Duodenal mucosa (tissue), 2 donors: ENCODE results near the gene MYH13.

ENCODE experiments used
- H3K27ac ChIP-seq: one replicate; pipeline ENCODE4 v1.7.0; 2013; ENCODE audit warnings: low read depth, low read length
- H3K27me3 ChIP-seq, 2 donors: one replicate each; pipeline ENCODE4 v1.7.0; 2013; ENCODE audit warnings: low read length in 2 of 2, control low read depth in 1 of 2; ENCODE audit not compliant: insufficient read depth in 2 of 2, control insufficient read depth in 1 of 2
- H3K36me3 ChIP-seq, 2 donors: one replicate each; pipeline ENCODE4 v1.7.0; 2013; ENCODE audit warnings: low read length in 2 of 2, control low read depth in 1 of 2; ENCODE audit not compliant: insufficient read depth in 2 of 2, control insufficient read depth in 1 of 2
- H3K4me1 ChIP-seq, 2 donors: one replicate each; pipeline ENCODE4 v1.7.0; 2013; ENCODE audit warnings: low read length in 2 of 2, control low read depth in 1 of 2; ENCODE audit not compliant: insufficient read depth in 2 of 2, control insufficient read depth in 1 of 2
- H3K4me3 ChIP-seq, 2 donors: one replicate each; pipeline ENCODE4 v1.7.0; 2013; ENCODE audit warnings: low read length in 2 of 2, low read depth in 1 of 2
- H3K9ac ChIP-seq, 2 donors: one replicate each; pipeline ENCODE4 v1.7.0; 2013; ENCODE audit warnings: low read length in 2 of 2, low read depth in 1 of 2
- H3K9me3 ChIP-seq, 2 donors: one replicate each; pipeline ENCODE4 v1.7.0; 2013; ENCODE audit warnings: low read length in 2 of 2, control low read depth in 1 of 2; ENCODE audit not compliant: control insufficient read depth in 1 of 2

MYH13 gene

DNA sequence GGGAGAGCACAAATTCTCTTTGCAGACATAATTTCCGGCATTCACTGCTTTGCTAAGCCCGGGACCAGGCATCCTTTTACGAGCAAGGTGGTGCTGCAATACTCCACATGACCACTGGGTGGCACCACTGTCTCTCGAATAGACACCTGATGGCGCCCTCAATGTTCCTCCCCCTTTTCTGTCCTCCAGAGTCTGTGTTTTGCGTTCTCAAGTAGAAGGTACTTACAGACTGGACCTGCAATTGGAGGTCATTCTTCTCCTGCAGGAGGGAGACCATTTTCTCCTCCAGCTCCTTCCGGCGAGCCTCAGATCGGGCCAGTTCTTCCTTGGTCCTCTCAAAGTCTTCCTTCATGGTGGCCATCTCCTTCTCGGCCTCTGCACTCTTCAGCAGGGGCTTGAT is 45.2 kb downstream of the MYH13 start:
- no peaks in the 10 kb centered on the region for H3K36me3 ChIP-seq

DNA sequence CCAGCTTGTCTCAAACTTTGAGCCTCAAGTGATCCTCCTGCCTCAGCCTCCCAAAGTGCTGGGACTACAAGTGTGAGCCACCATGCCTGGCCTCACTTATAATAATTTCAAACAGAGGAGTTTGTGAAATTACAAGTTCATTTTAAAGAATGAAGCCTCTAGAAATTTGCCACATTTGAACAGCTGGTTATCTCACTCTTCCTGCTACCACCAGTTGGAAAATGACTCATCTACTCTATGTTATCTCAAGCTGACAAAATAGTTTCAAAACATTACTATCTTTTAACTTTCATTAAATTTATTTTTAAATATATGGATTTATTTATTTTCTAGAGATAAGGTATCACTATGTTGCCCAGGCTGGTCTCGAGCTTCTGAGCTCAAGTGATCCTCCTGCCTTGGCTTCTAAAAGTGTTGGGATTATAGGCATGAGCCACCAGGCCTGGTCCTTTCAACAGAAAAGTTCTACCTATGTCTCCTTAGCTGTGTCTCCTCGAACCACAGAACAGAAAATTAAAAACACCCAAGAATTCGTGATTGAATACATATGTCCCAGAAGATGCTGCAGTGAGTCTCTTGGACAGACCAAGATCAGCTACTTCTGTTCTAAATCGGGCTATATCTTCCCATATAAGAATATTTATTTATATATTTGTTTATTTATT is 47.6 kb downstream of the MYH13 start:
- H3K4me1 ChIP-seq, result no peaks in the 10 kb centered on the region

More for the DNA sequence above, 45.2 kb downstream of the MYH13 start:
- Histone ChIP-seq H3K9ac (no peak overlapping the region), H3K27me3 (no peaks in the 10 kb centered on the region), H3K4me1 (no peaks in the 10 kb centered on the region), H3K9me3 (no peaks in the 10 kb centered on the region), H3K4me3 (no peak overlapping the region), H3K27ac (no peak overlapping the region)

DNA sequence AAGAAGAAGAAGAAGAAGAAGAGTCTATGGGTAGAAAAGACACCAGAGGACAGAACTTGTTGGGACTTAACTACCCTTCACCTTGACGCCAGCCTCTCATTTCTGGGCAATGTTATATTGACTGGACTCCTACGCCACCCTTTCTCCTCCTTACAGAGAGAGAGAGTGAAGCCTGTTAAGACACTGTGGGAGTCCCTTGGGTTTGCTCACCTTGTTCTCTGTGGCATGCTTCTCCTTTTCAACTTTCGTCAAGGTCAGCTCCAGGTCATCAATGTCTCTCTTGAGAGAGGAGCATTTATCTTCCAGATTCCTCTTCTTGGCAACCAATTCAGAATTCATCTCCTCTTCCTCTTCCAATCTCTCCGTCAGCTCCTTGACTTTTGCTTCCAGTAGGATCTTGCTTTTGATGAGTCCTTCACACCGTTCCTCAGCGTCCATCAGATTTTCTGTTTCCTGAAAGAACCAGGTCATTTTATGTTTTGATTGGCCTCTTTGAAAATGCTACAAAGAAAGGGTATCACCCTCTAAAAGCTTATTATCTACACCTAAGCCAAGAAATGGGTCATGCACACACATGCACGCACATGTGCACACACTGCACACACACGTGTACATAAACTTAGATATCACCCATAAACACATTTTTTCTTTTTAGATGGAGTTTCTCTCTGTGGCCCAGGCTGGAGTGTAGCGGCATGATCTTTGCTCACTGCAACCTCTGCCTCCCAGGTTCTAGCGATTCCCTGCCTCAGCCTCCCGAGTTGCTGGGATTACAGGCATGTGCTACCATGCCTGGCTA is 48.8 kb downstream of the MYH13 start:
- H3K9ac ChIP-seq, result no peak overlapping the region
- H3K27ac ChIP-seq, result no peak overlapping the region
- no peaks in the 10 kb centered on the region for H3K4me1 ChIP-seq
- H3K4me3 ChIP-seq, result no peak overlapping the region
- no peaks in the 10 kb centered on the region for H3K27me3 ChIP-seq
- H3K9me3 ChIP-seq, result no peaks in the 10 kb centered on the region
- no peaks in the 10 kb centered on the region for H3K36me3 ChIP-seq

More for the DNA sequence above, 47.6 kb downstream of the MYH13 start:
- Histone ChIP-seq H3K27ac (no peak overlapping the region), H3K9ac (no peak overlapping the region), H3K9me3 (no peaks in the 10 kb centered on the region), H3K4me3 (no peak overlapping the region), H3K27me3 (no peaks in the 10 kb centered on the region), H3K36me3 (no peaks in the 10 kb centered on the region)

DNA sequence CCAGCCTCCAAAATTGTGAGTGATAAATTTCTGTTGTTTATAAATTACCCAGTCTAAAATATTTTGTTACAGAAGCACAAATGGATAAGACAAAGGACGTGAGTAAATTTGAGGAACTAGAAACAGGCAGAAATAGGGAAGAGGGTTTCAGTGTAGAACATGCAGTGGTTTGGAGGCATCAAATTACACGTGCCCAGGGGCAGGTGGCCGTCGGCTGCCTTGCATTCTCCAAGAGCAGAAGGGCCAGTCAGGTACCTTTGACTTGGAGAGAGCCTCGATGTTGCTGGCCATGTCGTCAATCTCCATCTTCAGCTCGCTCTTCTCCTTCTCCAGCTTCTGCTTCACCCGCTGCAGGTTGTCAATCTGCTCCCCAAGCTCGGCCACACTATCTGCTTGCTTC is 54.3 kb downstream of the MYH13 start:
- Histone ChIP-seq H3K27me3 (no peaks in the 10 kb centered on the region), H3K4me3 (no peak overlapping the region), H3K9me3 (no peaks in the 10 kb centered on the region), H3K27ac (no peak overlapping the region), H3K4me1 (no peaks in the 10 kb centered on the region), H3K9ac (no peak overlapping the region), H3K36me3 (no peaks in the 10 kb centered on the region)

DNA sequence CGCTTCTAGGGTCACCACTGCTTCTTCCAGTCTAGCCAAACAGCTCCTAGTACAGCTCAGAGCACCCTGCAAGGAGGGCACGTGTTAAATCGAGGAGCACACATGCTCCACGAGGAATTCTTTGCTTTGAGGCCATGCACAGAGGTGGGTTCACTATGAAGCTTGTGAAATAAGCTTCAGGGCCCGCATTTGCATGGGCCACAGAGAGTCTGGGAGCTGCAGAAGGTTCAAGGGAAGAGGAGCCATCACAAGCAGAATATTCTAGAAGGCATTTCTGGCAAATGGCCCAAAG is 55.3 kb downstream of the MYH13 start:
- Histone ChIP-seq H3K27me3 (no peaks in the 10 kb centered on the region), H3K9me3 (no peaks in the 10 kb centered on the region), H3K4me3 (no peak overlapping the region), H3K4me1 (no peaks in the 10 kb centered on the region), H3K9ac (no peak overlapping the region), H3K36me3 (no peaks in the 10 kb centered on the region), H3K27ac (no peak overlapping the region)

DNA sequence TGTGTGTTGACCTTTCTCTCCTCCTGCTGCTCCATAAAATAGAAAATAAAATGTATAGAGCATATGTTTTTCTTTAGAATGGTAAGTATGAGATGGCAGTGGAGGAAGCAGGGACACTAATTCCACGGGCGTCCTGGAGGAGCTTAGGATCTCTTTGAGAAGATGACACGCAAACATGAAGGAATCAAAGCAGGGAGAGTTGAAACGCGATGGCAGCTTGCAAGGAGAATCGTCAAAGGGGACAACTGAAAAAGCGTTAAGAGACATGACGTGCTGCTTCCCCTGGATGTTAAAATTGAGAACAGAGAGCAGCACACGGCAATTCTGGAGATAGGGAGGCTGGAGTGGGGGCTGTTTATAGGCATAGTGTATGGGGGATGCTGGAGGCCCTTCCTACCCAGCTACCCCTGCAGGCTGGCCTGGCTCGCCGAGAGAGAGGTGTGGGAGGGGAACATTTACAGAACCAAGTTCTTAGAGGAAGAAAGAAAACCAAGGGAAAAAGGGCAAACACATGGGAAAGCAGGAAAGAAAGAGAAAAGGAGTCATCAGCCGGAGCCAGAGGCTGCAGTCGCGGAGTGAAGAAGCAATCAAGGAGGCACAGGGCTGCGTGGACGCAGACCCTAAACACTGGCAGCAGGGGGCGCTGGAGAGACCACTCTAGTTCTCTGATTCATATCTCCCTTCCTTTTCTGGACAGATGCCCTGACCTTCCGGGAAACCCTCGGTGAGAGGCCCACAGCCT is 55.8 kb downstream of the MYH13 start:
- H3K27me3 ChIP-seq, result no peaks in the 10 kb centered on the region
- H3K9ac ChIP-seq, result no peak overlapping the region
- H3K9me3 ChIP-seq, result no peaks in the 10 kb centered on the region
- H3K4me3 ChIP-seq, result no peak overlapping the region
- H3K4me1 ChIP-seq, result no peaks in the 10 kb centered on the region
- H3K36me3 ChIP-seq, result no peaks in the 10 kb centered on the region
- no peak overlapping the region for H3K27ac ChIP-seq

DNA sequence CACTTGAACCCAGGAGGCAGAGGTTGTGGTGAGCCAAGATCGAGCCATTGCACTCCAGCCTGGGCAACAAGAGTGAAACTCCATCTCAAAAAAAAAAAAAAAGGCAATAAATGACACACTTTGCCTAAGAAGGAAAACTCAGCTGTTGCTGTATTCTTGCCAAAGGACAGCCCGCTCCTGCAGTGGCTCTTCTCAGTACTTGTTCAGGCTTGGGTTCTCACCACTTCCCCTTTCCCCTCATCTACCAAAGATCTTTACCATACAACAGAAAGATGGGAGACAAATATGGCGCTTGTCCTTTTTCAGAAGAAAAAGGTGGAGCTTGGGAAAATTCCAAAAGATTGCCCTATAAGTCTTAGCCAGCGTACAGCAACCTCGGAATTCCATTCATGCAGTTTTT is 58.5 kb downstream of the MYH13 start:
- Histone ChIP-seq H3K9me3 (no peaks in the 10 kb centered on the region), H3K36me3 (no peaks in the 10 kb centered on the region), H3K9ac (no peak overlapping the region), H3K27ac (no peak overlapping the region), H3K4me3 (no peak overlapping the region), H3K4me1 (no peaks in the 10 kb centered on the region), H3K27me3 (no peaks in the 10 kb centered on the region)

DNA sequence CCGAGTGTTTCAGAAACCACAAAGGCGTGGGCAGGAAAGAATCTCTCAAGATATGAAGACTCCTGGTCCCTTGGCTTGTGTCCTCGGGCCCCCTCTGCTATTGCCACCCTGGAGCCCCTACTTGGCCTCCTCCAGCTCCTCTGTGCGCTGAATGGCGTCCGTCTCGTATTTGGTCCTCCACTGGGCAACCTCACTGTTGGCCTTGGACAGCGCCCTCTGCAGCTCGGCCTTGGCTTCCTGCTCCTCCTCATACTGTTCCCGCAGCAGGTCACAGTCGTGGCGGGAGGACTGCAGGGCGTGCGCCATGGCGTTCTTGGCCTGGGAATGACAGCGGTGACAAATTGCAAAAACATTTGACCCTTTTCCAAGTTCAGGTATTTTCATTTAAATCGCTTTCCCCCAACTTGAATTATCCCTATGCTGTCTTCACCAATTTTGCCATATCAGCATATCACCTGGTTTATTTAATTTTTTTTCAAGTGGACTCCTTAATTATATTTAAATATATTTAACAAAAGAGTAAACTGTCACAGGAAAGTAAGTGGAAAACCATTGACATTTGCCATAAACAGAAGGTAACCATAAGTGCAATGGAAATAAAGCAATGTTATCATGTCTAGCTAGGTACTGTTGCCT is 59.7 kb downstream of the MYH13 start:
- H3K4me1 ChIP-seq, result no peaks in the 10 kb centered on the region
- no peaks in the 10 kb centered on the region for H3K36me3 ChIP-seq
- no peak overlapping the region for H3K4me3 ChIP-seq
- no peaks in the 10 kb centered on the region for H3K27me3 ChIP-seq
- no peak overlapping the region for H3K9ac ChIP-seq
- no peaks in the 10 kb centered on the region for H3K9me3 ChIP-seq
- H3K27ac ChIP-seq, result no peak overlapping the region

DNA sequence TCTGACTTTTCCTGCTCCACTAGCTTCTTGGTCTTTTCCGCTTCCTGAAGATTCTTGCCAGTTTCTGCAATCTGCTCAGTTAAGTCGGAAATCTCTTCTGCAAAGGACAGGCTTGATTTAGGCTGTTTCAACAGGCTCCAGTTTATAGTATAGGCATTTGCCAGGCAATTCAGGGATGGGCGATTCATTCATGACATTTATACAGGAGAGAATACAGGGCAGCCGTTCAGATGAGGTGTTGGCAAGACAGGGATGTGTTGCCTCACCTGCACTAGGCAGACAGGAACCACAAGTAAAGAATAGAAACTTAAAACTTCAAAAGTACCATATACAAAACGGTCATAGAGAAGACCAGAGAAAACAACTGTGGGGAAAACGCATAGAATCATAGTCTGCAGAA is 61.7 kb downstream of the MYH13 start:
- Histone ChIP-seq H3K27ac (no peak overlapping the region), H3K9ac (no peak overlapping the region), H3K27me3 (no peaks in the 10 kb centered on the region), H3K4me3 (no peak overlapping the region), H3K4me1 (no peaks in the 10 kb centered on the region), H3K36me3 (no peaks in the 10 kb centered on the region), H3K9me3 (no peaks in the 10 kb centered on the region)
